GM12801 (cell line): ENCODE results near the gene ALOX12B.

Source experiments
- TF ChIP-seq, protein P1 (sequence below): IDR thresholded peaks from one replicate; pipeline ENCODE4 v1.5.1; 2011; ENCODE audit warnings: control low read depth; ENCODE audit not compliant: insufficient read length; ENCODE audit errors: extremely low read depth

Gene ALOX12B

DNA sequence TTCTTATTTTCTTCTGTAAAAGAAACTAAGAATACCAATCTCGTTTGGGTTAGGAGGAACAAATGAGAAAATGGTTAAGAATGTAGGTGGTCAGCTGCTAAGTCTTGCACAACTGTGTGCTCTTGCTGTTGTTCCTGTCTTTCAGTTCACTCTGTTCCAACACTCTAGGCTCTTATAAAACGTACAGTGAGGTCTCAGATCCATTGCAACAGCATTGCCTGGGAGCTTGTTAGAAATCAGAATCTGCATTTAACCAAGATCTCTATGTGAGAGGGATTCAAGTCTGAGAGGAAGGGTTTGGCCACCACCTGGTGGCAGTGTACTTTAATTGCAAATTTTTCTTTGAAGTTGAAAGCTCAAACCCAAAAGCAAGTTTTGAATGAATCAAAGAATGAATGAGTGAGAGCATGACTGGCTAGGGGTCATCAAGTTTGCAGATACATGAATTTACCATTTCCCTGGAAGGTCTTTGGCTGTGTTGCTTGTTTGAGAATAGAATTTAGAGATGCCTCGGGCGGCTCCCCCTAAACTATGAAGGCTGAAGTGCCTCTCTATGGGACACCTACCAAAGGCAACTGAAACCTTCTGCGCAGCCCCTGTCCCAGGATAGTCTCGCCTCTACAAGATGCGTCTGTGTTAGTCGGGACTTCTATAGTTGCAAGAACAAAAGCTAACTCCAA is 46.1 kb downstream of the ALOX12B start:
- TF ChIP-seq, protein P1, sequence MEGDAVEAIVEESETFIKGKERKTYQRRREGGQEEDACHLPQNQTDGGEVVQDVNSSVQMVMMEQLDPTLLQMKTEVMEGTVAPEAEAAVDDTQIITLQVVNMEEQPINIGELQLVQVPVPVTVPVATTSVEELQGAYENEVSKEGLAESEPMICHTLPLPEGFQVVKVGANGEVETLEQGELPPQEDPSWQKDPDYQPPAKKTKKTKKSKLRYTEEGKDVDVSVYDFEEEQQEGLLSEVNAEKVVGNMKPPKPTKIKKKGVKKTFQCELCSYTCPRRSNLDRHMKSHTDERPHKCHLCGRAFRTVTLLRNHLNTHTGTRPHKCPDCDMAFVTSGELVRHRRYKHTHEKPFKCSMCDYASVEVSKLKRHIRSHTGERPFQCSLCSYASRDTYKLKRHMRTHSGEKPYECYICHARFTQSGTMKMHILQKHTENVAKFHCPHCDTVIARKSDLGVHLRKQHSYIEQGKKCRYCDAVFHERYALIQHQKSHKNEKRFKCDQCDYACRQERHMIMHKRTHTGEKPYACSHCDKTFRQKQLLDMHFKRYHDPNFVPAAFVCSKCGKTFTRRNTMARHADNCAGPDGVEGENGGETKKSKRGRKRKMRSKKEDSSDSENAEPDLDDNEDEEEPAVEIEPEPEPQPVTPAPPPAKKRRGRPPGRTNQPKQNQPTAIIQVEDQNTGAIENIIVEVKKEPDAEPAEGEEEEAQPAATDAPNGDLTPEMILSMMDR, result no peak

DNA sequence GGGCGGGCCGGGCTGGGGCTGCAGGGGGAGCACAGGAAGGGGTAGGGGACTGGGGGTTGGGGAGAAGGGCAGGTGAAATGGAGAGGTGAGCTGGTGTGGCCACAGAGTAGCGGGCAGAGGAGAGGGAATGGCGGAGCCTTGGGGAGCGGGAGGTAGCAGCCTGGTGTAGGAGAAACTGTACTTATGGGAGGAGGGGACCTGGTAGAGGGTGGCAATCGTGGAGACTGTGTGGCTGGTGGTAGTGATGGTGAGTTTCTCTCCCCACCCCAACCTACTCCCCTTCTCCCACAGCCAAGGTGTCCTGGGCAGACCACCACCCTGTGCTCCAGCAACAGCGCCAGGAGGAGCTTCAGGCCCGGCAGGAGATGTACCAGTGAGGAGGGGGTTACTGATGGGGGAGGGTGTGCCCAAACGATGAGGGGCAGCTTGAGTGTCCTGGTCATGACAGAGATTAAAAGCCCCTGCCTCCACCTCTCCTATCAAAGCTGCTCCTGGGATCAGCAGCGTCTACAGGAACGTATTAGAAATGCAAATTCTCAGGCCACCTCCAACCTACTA is 47.8 kb downstream of the ALOX12B start:
- TF ChIP-seq, protein P1, result no peak

DNA sequence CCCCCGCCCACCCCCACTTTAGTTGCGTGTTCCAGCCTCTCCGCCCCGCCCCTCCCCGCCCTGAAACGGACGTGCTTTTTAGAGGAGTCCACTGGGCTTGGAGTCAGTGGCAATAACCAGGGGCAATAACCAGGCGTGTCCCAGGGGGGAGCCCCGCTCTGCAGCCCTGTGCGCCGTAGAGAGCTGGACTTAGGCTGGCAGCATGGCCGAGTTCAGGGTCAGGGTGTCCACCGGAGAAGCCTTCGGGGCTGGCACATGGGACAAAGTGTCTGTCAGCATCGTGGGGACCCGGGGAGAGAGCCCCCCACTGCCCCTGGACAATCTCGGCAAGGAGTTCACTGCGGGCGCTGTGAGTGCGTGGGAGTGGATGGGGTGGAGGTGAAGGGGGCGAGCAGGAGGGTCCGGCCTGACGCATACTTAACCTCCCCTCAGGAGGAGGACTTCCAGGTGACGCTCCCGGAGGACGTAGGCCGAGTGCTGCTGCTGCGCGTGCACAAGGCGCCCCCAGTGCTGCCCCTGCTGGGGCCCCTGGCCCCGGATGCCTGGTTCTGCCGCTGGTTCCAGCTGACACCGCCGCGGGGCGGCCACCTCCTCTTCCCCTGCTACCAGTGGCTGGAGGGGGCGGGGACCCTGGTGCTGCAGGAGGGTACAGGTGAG is 48.4 kb downstream of the ALOX12B start, which contains the start of gene ALOX15B:
ALOX15B (plus strand) TSS at position 106 of the 657 bp plus-strand sequence; CDS start at position 203, 97 bp downstream.
- TF ChIP-seq, protein P1, result no peak

DNA sequence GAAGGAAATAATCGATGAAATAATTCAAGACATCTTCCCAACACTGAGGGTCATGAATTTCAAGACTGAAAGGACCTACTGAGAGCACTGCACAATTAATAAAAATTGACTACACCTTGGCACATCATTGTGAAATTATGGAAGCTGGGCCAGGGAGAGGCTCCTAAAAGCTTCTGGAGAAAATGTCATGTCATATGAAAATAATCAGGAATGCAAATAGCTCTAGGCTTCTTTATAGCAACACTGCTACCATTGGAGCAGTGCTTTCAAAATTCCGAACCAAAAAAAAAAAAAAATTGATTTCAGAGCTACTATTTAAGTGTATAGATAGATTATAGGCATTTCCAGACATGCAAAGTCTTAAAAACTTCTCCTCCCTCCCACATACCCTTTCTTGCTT is 55.1 kb downstream of the ALOX12B start:
- TF ChIP-seq, protein P1, result no peak

DNA sequence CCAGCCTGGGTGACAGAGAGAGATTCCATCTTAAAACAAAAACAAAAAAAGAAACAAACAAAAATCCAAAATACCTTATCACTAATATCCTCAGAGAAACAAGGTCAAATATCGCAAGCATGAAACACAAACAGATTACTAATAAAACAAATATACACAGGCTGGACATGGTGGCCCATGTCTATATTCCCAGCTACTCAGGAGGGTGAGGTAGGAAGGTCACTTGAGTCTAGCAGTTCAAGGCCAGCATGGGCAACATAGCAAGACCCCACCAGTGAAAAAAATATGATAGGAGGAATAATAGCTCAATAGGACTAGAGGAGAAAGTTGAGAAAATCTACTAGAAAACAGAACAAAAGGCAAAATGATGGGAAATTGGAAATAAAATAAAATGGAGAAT is 55.6 kb downstream of the ALOX12B start:
- TF ChIP-seq, protein P1, result no peak

DNA sequence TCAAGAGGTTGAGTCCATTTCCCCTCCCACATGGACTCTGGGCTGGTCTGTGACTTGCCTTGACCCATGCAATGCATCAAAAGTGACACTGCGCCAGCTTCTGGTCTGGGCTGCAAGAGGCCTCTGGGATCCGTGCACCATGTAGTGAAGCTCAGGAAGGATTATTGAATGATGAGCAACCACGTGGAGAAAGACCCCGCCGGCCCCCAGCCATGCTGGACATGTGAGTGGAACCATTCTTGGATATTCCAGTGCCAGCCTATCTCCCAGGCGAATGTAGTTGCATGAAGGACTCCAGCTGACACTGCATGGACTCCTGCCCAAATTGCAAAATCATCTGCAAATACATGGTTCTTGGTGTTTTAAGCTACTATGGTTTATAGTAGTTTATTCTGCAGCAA is 56.3 kb downstream of the ALOX12B start:
- TF ChIP-seq, protein P1, result no peak

DNA sequence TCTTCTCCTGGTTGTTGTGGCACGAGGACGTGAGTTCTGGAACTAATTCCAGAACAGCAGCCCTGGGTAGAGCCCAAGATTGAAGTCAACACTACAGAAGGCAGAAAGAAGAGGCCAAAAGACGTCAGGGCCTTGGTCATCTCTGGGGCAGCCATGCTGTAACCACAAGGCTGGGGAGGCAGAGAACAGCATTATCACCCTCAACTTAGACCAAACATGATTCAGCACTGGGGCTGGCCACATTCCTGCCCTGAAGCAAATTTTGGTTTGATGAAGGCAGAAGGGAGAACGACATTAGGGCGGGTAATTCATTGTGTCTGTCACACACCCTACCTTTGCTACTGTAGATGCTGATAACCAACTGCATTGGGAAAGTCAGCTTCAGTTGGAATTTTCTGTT is 58.4 kb downstream of the ALOX12B start:
- TF ChIP-seq, protein P1, result no peak
